ENCODE results near the gene ANKH. TPM values are rescaled to one million over a fixed set of nuclear protein-coding genes. Genes with fewer than 3 reads are reported as not detected.

Gene ANKH
- polyA plus RNA-seq, 1 experiment, result 14.2 TPM

- no peak for DNase-seq (ENCODE audit: low read depth, low spot score)
- no peak overlapping the region for H3K27ac ChIP-seq (ENCODE audit: low read depth, low read length)
- H3K27me3 ChIP-seq (ENCODE audit: control insufficient read depth, insufficient read depth, low read length), result no peaks in the 10 kb centered on the region
- POLR2A ChIA-PET, result no interaction called here
- CTCF ChIA-PET, result interaction anchor here (0.7 kb wide), 1 partner anchor 13 kb away, joined by 6 read pairs; no protein-coding TSS in a partner anchor
- no peak for TF ChIP-seq CTCF (IDR thresholded peaks at IDR 0.05; ENCODE audit: low read depth, low read length)
- no peaks in the 10 kb centered on the region for H3K9me3 ChIP-seq (ENCODE audit: control insufficient read depth, insufficient read depth, low read length)
- H3K4me3 ChIP-seq (ENCODE audit: low read depth, low read length), result no peak overlapping the region
Observed at GRCh38 chr5:14771972-14772371, 99.6 kb downstream of the ANKH start.

- no peak for DNase-seq (ENCODE audit: low read depth, low spot score)
- H3K9me3 ChIP-seq (ENCODE audit: control insufficient read depth, insufficient read depth, low read length), result no peaks in the 10 kb centered on the region
- no peak overlapping the region for H3K4me3 ChIP-seq (ENCODE audit: low read depth, low read length)
- no peak overlapping the region for H3K27ac ChIP-seq (ENCODE audit: low read depth, low read length)
- ChIA-PET POLR2A (no interaction called here), CTCF (interaction anchor here (0.7 kb wide), 1 partner anchor 13 kb away, joined by 6 read pairs; no protein-coding TSS in a partner anchor)
- TF ChIP-seq CTCF (IDR thresholded peaks at IDR 0.05; ENCODE audit: low read depth, low read length), result no peak
- no peaks in the 10 kb centered on the region for H3K27me3 ChIP-seq (ENCODE audit: control insufficient read depth, insufficient read depth, low read length)
Observed at GRCh38 chr5:14771189-14771588, 100.4 kb downstream of the ANKH start.

GRCh38 chr5:14768508-14769365, 102.8 kb downstream of the ANKH start:
- Histone ChIP-seq H3K4me3 (ENCODE audit: low read depth, low read length) (no peak overlapping the region), H3K9me3 (ENCODE audit: control insufficient read depth, insufficient read depth, low read length) (no peaks in the 10 kb centered on the region), H3K27ac (ENCODE audit: low read depth, low read length) (no peak overlapping the region), H3K27me3 (ENCODE audit: control insufficient read depth, insufficient read depth, low read length) (no peaks in the 10 kb centered on the region)
- no peak for DNase-seq (ENCODE audit: low read depth, low spot score)
- ChIA-PET POLR2A (no interaction called here), CTCF (interaction anchor here (1.1 to 1.3 kb wide), 2 partner anchors 42 to 235 kb away, joined by 3 read pairs; no protein-coding TSS in a partner anchor)
- TF ChIP-seq CTCF (IDR thresholded peaks at IDR 0.05; ENCODE audit: low read depth, low read length), result no peak

- Histone ChIP-seq H3K4me3 (ENCODE audit: low read depth, low read length) (no peak overlapping the region), H3K9me3 (ENCODE audit: control insufficient read depth, insufficient read depth, low read length) (no peaks in the 10 kb centered on the region), H3K27me3 (ENCODE audit: control insufficient read depth, insufficient read depth, low read length) (no peaks in the 10 kb centered on the region), H3K27ac (ENCODE audit: low read depth, low read length) (no peak overlapping the region)
- no peak for DNase-seq (ENCODE audit: low read depth, low spot score)
- no peak for TF ChIP-seq CTCF (IDR thresholded peaks at IDR 0.05; ENCODE audit: low read depth, low read length)
- POLR2A ChIA-PET, result no interaction called here
- CTCF ChIA-PET, result interaction anchor here (1.1 to 3.0 kb wide), 4 partner anchors 41 to 235 kb away, joined by 3 to 12 read pairs (median 4); no protein-coding TSS in a partner anchor
Observed at GRCh38 chr5:14767735-14768507, 103.7 kb downstream of the ANKH start.
